ENCODE data around the gene CENPC. TPM values are rescaled to one million over a fixed set of nuclear protein-coding genes. Genes with fewer than 3 reads are reported as not detected.
"Not testable (repeated sequence)": the region's sequence is repeated elsewhere in the genome, so short reads cannot be mapped to it uniquely, and the experiment has no call there.

Gene CENPC
- total RNA-seq, 1 donor from 2014 or later: 35.4 TPM

- intact Hi-C loops (cut with micrococcal nuclease): no loop called here
These were observed 61.3 kb downstream of the CENPC start for GRCh38 chr4:67483868-67484602.

- intact Hi-C loops (cut with micrococcal nuclease): no loop called here
These were observed 64.5 kb downstream of the CENPC start for GRCh38 chr4:67480810-67481209.

- intact Hi-C loops (cut with micrococcal nuclease): no loop called here
These were observed 70.1 kb downstream of the CENPC start for GRCh38 chr4:67475155-67475554.

GRCh38 chr4:67470871-67471270, 74.4 kb downstream of the CENPC start:
- intact Hi-C loops (cut with micrococcal nuclease): no loop called here

GRCh38 chr4:67468830-67469229, 76.5 kb downstream of the CENPC start:
- intact Hi-C loops (cut with micrococcal nuclease): no loop called here

GRCh38 chr4:67466751-67467150, 78.6 kb downstream of the CENPC start:
- intact Hi-C loops (cut with micrococcal nuclease): no loop called here

GRCh38 chr4:67465763-67466052, 79.6 kb downstream of the CENPC start:
- intact Hi-C loops (cut with micrococcal nuclease): no loop called here

- intact Hi-C loops (cut with micrococcal nuclease): no loop called here
These were observed 80.1 kb downstream of the CENPC start for GRCh38 chr4:67465032-67465762.

GRCh38 chr4:67460574-67460973, 84.7 kb downstream of the CENPC start:
- intact Hi-C loops (cut with micrococcal nuclease): no loop called here

- intact Hi-C loops (cut with micrococcal nuclease): no loop called here
These were observed 86.1 kb downstream of the CENPC start for GRCh38 chr4:67459164-67459563.

- intact Hi-C loops (cut with micrococcal nuclease): no loop called here
These were observed 88.6 kb downstream of the CENPC start for GRCh38 chr4:67456577-67457196.

- intact Hi-C loops (cut with micrococcal nuclease): not testable (repeated sequence)
These were observed 92.5 kb downstream of the CENPC start for GRCh38 chr4:67452846-67453205.

GRCh38 chr4:67452100-67452845, 93.0 kb downstream of the CENPC start:
- intact Hi-C loops (cut with micrococcal nuclease): no loop called here

- intact Hi-C loops (cut with micrococcal nuclease): no loop called here
These were observed 93.8 kb downstream of the CENPC start for GRCh38 chr4:67451464-67451863.

GRCh38 chr4:67448621-67449020, 96.7 kb downstream of the CENPC start:
- intact Hi-C loops (cut with micrococcal nuclease): no loop called here

GRCh38 chr4:67447873-67448272, 97.4 kb downstream of the CENPC start:
- intact Hi-C loops (cut with micrococcal nuclease): no loop called here

- intact Hi-C loops (cut with micrococcal nuclease): no loop called here
These were observed 98.5 kb downstream of the CENPC start for GRCh38 chr4:67446811-67447210.

GRCh38 chr4:67445881-67446280, 99.4 kb downstream of the CENPC start:
- intact Hi-C loops (cut with micrococcal nuclease): not testable (repeated sequence)

- intact Hi-C loops (cut with micrococcal nuclease): no loop called here
These were observed 106.3 kb downstream of the CENPC start for GRCh38 chr4:67438975-67439374.

- intact Hi-C loops (cut with micrococcal nuclease): no loop called here
These were observed 107.2 kb downstream of the CENPC start for GRCh38 chr4:67437974-67438713.

- intact Hi-C loops (cut with micrococcal nuclease): no loop called here
These were observed 108.6 kb downstream of the CENPC start for GRCh38 chr4:67436742-67437141.
